Vagina (tissue), 2 donors: ENCODE measurements around the gene PCNT. TPM values are rescaled to one million over a fixed set of nuclear protein-coding genes. Genes with fewer than 3 reads are reported as not detected.

Experiments
- DNase-seq, 2 donors: peaks; one replicate each; pipeline ENCODE4 v3.0.0-alpha.2; 2017; ENCODE audit errors: extremely low spot score in 2 of 2
- H3K27ac ChIP-seq: fragments of 200-600 bp; sonication (generic); one replicate; pipeline ENCODE4 v1.5.1; 2019
- H3K27me3 ChIP-seq: fragments of 200-600 bp; sonication (generic); one replicate; pipeline ENCODE4 v1.5.1; 2019
- H3K36me3 ChIP-seq, 2 donors: fragments of 200-600 bp; sonication (generic); one replicate each; pipeline ENCODE4 v1.5.1; 2017 to 2019
- H3K4me1 ChIP-seq: fragments of 200-600 bp; sonication (generic); one replicate; pipeline ENCODE4 v1.5.1; 2019
- H3K4me3 ChIP-seq, 2 donors: fragments of 200-600 bp; sonication (generic); 1 replicate in 1 of 2; 2 replicates in 1 of 2; pipeline ENCODE4 v1.5.1; 2016 to 2019
- H3K9me3 ChIP-seq: fragments of 200-600 bp; sonication (generic); one replicate; pipeline ENCODE4 v1.5.1; 2019
- CTCF ChIP-seq, 3 experiments: fragments of 450-650 bp in 2 of 3; fragments of 200-600 bp in 1 of 3; sonication (generic) in 1 of 3; IDR thresholded peaks; one replicate each; pipeline ENCODE4 v1.5.1; 2017 to 2019; ENCODE audit warnings: antibody characterized with exemption in 3 of 3, mild to moderate bottlenecking in 2 of 3, moderate library complexity in 2 of 3
- POLR2A ChIP-seq, 2 donors: fragments of 450-650 bp; IDR thresholded peaks; one replicate each; pipeline ENCODE4 v1.6.1; 2017; ENCODE audit warnings: antibody characterized with exemption in 2 of 2, mild to moderate bottlenecking in 2 of 2, moderate library complexity in 2 of 2
- POLR2AphosphoS5 ChIP-seq, 2 donors: sonication (generic); formaldehyde crosslinking; IDR thresholded peaks; one replicate each; pipeline ENCODE4 v1.9.0; 2017; ENCODE audit warnings: antibody characterized with exemption in 2 of 2, mild to moderate bottlenecking in 2 of 2, low read depth in 1 of 2; ENCODE audit not compliant: insufficient read depth in 1 of 2
- intact Hi-C: fragments of 100-400 bp; cut with DNase I; formaldehyde crosslinking; loops from one replicate; pipeline ENCODE4 v1.15.1; 2023
- total RNA-seq: library from RNA; depleted of rRNA; stranded (reverse); fragments of >200 nt; gene quantifications from one replicate; pipeline ENCODE4 v1.2.3, GENCODE V29; 2016

Gene PCNT
- total RNA-seq, 1 donor from 2014 or later, result 35.8 TPM

DNA sequence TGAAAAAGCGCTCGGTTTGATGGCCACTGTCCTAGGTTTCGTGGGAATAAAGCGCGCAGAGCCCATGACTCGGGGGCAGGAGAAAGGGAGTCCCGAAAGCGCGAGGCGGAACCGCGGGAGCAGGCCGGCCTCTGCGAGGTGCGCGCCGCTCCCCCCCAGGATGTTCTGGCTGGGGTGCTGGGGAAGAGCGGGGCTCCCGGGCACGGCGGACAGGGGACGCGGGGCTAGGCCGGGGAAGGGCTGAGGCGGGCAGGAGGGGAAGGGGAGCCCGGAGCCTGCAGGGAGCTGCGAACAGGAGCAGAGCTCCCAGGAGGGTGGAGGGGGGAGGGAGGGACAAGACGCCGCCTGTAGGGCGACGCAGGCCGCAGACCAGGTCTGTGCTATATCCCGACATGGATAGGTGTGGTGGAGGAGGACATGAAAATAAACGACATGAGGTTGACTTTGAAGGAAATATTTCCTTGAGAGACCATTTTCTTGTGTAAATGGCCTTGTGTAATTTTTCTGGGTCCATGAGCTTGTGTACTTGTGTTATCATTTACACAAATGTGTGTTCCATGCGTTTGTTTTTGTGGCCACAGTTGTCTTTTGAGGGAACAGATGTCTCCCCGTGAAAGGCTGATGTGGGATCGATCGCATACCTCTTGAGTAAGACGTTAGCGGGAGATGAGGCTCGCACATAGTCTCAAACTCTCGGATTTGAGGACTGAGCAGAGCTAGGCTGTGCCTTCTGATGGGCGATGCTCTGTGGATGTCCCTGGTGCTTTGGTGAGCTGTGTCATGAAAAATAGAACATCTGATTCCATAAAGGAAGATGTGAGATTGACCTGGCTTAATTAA, 1.3 kb downstream of the PCNT start:
- Histone ChIP-seq H3K4me3 (peak overlapping the region; percentile 89 to 98), H3K36me3 (peaks cover 0 to 19% of the 10 kb centered on the region in 2 donors), H3K4me1 (peaks cover 34% of the 10 kb centered on the region), H3K27ac (peak overlapping the region; percentile 99), H3K9me3 (no peaks in the 10 kb centered on the region), H3K27me3 (no peaks in the 10 kb centered on the region)
- TF ChIP-seq POLR2A (IDR thresholded peaks at IDR 0.05), result no peak
- TF ChIP-seq CTCF (IDR thresholded peaks at IDR 0.05), result no peak
- no peak for TF ChIP-seq POLR2AphosphoS5 (IDR thresholded peaks at IDR 0.05; ENCODE audit: insufficient read depth in 1 of 2, low read depth in 1 of 2)
- DNase-seq, result no peak
- intact Hi-C loops, result loop anchor here (10.0 kb wide), 1 partner anchor 350 kb away; no protein-coding TSS in a partner anchor

GRCh38 chr21:46326110-46326703, 2.3 kb downstream of the PCNT start:
- Histone ChIP-seq H3K27ac (no peak overlapping the region), H3K4me3 (no peak overlapping the region), H3K4me1 (peaks cover 34% of the 10 kb centered on the region), H3K27me3 (no peaks in the 10 kb centered on the region), H3K9me3 (no peaks in the 10 kb centered on the region), H3K36me3 (peaks cover 0 to 19% of the 10 kb centered on the region in 2 donors)
- intact Hi-C loops, result loop anchor here (10.0 kb wide), 1 partner anchor 351 kb away; no protein-coding TSS in a partner anchor
- DNase-seq, result no peak
- no peak for TF ChIP-seq POLR2A (IDR thresholded peaks at IDR 0.05)
- TF ChIP-seq POLR2AphosphoS5 (IDR thresholded peaks at IDR 0.05; ENCODE audit: insufficient read depth in 1 of 2, low read depth in 1 of 2), result no peak
- no peak for TF ChIP-seq CTCF (IDR thresholded peaks at IDR 0.05)

DNA sequence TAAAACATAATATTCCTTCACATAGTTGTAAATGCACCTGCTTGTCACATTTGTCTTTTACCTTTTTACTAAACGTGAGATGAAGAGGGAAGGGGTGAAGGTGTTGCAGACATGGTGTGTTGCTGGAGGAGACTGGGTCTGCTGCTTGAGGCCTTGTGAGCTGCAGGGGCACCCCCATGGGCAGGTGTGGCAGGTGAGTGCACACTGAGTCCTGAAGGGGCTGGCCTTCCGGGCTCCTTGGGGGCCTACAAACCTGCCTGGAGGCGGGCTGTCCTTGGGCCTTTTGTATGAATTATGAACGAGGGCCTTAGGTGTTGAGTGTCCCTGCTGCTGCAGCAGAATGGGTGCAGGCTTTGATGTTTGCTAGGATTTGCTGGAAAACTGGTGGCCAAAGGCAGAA, 3.8 kb downstream of the PCNT start:
- no peaks in the 10 kb centered on the region for H3K27me3 ChIP-seq
- peaks cover 23% of the 10 kb centered on the region for H3K4me1 ChIP-seq
- no peak overlapping the region for H3K4me3 ChIP-seq
- no peak overlapping the region for H3K27ac ChIP-seq
- peaks cover 0 to 19% of the 10 kb centered on the region in 2 donors for H3K36me3 ChIP-seq
- intact Hi-C loops, result loop anchor here (10.0 kb wide), 1 partner anchor 353 kb away; no protein-coding TSS in a partner anchor
- TF ChIP-seq CTCF (IDR thresholded peaks at IDR 0.05), result no peak
- TF ChIP-seq POLR2AphosphoS5 (IDR thresholded peaks at IDR 0.05; ENCODE audit: insufficient read depth in 1 of 2, low read depth in 1 of 2), result no peak
- TF ChIP-seq POLR2A (IDR thresholded peaks at IDR 0.05), result no peak
- no peaks in the 10 kb centered on the region for H3K9me3 ChIP-seq
- no peak for DNase-seq

DNA sequence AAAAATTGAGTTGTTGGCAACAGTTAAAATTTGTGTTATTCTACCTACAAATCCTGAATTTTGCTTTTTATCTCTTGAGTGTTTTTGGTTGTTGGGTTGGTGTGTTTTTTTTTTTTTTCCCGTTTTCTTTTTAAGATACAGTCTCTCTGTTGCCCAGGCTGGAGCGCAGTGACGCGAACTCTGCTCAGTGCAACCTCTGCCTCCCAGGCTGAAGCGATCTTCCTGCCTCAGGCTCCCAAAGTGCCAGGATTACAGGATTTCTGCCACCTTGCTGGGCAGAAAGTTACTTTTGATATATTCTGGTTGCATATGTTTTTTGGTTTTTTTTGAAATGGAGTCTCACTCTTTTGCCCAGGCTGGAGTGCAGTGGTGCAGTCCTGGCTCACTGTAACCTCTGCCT, 4.2 kb downstream of the PCNT start:
- peaks cover 18% of the 10 kb centered on the region for H3K4me1 ChIP-seq
- intact Hi-C loops, result loop anchor here (10.0 kb wide), 1 partner anchor 353 kb away; no protein-coding TSS in a partner anchor
- H3K9me3 ChIP-seq, result no peaks in the 10 kb centered on the region
- no peak overlapping the region for H3K27ac ChIP-seq
- no peaks in the 10 kb centered on the region for H3K27me3 ChIP-seq
- TF ChIP-seq POLR2A (IDR thresholded peaks at IDR 0.05) (no peak), POLR2AphosphoS5 (IDR thresholded peaks at IDR 0.05; ENCODE audit: insufficient read depth in 1 of 2, low read depth in 1 of 2) (no peak), CTCF (IDR thresholded peaks at IDR 0.05) (no peak)
- DNase-seq, result no peak
- H3K36me3 ChIP-seq, result peaks cover 0 to 19% of the 10 kb centered on the region in 2 donors
- no peak overlapping the region for H3K4me3 ChIP-seq
